NCI-H187 (cell line): ENCODE data around the gene POLR3H.

Experiments
- DNase-seq, 2 experiments: peaks; one replicate each; lab custom pipeline; 2025; lab: John Stamatoyannopoulos, UW

The POLR3H gene

DNA sequence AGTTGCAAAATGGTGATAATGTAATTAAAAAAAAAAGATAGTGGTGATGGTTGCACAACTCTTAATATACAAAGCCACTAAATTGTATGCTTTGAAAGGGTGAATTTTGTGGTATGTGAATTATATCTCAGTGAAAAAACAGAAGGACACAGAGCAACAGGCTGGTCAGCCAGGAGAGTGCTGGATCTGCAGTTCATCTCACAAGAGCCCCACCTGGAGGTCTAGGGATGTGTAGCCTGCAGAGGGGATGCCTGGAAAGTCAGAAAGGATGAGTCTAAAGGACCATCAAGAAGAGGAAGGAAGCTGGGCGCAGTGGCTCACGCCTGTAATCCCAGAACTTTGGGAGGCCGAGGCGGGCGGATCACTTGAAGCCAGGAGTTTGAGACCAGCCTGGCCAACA, 9.0 kb downstream of the POLR3H start:
- no peak for DNase-seq

DNA sequence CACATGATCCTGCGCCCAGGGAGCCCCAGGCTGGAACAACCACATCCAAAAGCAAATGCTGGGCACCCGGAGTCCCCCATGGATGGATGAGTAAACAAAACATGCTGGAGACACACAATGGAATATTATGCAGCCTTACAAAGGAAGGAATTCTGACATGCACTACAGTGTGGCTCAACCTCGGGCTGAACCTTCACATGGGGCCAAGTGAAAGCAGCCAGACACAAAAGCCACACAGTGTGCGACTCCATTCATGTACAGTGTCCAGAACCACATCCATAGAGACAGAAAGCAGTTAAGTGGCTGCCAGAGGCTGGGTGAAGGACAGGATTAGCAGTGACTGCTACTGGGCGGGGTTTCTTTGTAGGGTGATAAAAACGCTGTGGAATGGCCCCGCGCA, 10.1 kb downstream of the POLR3H start:
- no peak for DNase-seq

DNA sequence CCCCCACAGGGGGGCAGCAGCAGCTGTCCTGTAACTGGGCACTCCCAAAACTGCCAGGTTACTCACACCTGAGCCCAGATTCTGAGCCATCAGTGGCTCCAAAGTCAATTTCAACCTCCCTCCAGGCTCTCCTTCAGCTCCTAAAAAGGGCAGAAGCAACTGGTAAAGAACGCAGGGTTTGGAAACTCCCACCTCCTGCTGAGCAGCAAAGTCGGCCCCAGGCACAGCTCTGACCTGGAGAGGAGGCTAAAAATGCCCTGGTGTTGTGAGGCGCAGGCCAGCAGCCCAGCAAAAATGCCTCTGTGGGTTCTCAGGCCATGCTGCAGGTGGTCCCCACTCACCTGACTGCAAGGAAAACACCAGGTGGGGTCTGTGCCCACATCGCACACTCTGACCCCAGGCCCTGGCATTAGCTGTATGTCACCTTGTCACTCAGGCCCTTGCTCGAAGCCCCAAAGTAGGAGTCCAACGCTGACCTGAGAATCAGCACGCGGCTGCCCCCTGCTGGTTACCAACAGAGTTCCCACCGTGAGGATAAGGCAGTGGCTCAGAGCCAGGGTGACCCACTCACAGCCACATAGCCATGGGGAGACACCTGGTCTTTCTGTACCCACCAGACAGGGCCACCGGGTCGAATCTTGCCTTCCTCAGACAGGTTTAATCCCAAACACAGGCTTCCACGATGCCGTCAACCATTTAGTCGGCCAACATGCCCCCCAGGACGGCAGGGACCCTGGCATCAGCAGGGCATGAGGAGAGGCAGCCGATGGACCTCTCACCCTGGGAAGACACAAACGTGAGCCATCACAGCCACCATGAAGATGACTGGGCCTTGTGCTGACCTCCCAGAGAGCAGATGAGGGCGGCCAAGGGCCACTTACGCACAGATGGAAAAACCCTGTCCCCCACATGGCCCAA, 11.1 kb downstream of the POLR3H start:
- DNase-seq = no peak

DNA sequence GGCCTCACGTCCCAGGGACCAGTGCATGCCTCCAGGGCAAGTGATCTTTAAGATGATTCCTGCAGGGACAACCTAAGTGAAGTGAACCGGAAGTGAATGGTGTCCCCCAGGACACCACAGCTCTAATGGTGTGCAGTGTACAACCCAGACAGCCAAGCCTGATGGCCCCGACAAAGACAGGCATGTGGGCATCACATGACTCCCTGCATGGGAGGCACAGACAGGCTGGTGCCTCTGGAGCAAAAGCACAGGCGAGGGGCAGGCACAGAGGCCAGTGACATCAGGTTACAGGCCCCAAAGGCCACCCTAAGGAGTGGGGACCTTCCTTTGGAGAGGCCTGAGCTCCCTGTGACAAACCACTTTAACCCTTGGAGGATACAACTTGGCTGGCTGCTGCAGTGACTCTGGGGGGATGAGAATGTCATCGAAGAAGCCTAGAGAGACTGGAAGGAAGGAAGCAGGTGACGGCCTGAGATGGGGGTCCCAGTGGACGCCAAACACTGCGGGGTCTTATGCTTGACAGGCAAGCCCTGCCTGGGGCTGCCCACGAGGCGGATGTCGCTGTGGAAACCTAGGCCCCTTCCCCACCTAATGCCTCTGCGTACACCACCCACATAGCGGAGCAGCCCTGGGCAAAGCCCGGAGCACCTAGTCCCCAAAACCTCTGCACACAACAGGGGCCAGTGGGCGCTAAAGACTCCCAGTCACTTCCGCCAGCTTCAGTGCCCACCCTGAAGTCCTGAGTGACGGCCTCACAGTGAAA, 12.4 kb downstream of the POLR3H start:
- DNase-seq = no peak

DNA sequence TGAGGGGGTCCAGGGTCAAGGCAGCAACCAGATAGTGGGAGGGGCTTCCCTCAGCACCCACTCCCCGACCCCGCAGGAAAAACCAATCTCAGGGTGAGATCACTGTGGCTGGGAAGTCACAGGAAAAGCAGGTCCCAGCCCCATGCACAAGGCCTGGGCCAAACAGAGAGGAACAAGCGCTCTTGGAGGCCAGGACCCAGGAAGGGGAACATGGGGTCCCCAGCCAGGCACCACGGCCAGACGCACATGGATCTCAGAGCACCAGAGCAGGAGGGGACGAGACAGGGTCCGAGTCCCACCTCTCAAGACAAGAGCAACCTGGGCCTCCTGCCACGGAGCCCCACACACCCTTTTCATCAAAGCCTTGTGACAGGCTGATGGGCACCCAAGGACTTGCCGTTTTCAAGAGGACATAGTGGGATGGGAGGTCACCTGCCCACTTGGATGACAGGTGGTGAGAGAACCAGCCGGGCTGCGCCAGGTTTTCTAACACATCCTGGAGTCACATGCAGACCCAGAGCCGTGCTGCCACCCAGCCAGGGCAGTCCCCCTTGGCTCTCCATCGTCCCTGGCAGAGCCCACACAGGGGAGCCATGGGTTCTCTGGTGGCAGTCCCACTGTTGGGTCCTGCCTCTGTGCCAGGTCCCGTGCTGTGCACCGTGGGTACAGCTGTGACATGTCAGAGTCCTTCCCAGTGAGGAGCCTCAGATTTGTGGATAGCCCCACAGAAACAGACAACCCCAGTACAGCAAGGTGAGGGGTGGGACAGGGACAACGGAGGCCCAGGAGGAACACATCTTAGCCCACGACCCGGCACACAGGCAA, 13.2 kb downstream of the POLR3H start:
- no peak for DNase-seq

DNA sequence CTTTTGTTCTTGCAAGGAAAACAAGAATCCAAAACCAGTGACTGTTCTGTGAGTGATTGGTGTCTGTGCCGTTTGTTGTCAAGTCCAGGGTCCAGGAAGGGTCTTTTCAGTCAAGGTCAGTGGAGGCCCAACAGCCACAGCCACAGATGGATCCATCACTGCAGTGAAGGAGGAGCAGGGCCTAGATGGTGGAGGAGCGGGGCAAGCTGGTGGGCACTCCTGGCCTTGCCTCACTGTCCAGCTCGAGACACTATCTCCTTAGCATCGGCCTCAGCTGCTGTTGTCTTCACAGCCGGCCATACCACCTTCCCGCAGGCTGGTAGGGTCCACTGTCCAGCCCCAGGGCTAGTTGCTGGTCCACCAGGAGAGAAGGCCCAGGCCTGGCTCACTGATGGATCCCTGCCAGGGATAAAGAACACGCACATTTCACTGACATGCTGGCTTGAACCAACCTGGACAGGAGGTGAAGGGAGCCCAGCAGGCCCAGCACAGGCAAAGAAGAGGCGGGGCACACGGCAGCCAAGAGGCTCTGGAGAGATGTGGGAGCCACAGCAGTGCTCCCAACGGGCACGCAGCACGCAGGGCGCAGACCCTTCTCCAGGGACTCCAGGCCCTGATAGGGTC, 15.2 kb downstream of the POLR3H start:
- no peak for DNase-seq

DNA sequence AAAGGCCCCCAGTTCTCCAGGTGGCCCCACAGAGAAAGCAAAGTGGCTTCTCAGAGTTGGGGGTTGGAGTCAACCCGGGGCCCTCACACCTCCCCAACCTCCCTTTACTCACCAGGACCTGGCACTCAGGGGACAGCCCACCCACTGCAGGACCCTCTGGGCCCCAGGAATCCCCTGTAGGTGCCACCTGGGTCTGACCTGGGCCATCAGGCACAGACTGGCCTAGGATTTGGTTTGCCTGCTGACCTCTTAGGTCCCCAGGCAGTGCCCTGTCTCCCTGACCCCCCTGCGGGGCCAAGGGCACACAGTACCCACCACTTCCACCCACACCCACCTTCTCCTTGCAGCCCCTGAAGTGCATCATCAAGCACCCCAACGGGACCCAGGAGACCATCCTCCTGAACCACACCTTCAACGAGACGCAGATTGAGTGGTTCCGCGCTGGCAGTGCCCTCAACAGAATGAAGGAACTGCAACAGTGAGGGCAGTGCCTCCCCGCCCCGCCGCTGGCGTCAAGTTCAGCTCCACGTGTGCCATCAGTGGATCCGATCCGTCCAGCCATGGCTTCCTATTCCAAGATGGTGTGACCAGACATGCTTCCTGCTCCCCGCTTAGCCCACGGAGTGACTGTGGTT, 16.0 kb downstream of the POLR3H start:
- DNase-seq = no peak

DNA sequence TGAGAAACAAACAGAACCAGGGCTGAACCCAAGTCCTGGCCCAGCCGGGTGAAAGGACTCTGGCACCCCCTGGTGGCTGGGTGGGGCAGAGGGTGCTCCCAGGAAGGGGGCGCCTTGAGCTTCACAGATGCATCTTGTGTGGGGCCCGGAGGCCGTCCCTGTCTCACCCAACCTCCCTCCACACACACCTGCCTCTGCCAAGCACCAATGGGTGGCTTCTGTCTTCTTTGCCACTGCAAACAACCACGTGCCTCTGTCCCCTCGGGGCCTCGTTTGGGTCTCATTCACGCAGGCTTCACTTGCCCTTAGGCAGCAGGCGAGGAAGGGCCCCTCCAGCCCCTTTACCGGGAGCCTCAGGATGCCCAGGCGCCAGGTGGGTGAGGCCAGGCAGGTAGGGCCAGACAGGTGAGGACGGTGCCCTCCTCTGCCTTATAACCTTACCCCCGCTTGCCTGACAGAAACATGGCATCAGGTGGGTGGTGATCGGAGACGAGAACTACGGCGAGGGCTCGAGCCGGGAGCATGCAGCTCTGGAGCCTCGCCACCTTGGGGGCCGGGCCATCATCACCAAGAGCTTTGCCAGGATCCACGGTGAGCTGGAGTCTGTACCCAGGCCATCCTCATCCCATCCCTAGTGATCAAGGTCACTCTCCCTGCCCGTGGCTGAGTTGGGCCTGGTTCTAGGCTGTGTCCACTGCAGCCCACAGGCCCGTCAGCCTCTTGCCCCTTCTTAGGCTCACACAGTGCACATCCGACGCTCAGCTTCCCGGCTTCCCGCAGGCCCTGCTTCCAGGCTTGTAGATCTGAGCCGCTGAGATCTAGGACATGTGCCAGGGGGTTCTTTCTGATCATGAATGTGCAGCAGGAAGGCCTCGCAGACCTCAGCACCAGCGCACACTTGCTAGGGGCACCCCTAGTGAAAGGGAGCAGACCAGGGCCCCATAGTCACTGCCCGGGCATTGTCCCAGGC, 17.2 kb downstream of the POLR3H start:
- DNase-seq = no peak

DNA sequence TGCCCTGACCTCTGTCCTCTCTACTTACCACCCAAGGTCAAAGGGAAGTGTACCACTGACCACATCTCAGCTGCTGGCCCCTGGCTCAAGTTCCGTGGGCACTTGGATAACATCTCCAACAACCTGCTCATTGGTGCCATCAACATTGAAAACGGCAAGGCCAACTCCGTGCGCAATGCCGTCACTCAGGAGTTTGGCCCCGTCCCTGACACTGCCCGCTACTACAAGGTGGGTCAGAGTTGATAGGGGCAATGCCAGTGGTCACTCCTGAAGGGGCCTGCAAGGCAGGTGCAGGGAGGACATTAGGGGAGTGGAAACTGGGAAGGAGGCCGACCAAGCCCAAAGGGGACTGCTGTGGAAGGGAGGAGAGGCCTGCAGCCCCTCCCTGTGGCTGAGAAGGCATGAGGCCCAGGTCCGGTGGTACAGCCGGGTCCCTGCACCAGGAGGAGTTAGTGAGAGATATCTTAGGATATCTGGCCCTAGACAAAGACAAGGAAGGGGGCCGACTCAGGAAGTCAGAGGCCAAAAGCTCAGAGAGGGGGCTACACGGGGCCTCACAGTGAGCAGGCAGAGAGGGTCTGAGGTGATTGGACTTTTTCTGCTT, 17.9 kb downstream of the POLR3H start:
- no peak for DNase-seq

DNA sequence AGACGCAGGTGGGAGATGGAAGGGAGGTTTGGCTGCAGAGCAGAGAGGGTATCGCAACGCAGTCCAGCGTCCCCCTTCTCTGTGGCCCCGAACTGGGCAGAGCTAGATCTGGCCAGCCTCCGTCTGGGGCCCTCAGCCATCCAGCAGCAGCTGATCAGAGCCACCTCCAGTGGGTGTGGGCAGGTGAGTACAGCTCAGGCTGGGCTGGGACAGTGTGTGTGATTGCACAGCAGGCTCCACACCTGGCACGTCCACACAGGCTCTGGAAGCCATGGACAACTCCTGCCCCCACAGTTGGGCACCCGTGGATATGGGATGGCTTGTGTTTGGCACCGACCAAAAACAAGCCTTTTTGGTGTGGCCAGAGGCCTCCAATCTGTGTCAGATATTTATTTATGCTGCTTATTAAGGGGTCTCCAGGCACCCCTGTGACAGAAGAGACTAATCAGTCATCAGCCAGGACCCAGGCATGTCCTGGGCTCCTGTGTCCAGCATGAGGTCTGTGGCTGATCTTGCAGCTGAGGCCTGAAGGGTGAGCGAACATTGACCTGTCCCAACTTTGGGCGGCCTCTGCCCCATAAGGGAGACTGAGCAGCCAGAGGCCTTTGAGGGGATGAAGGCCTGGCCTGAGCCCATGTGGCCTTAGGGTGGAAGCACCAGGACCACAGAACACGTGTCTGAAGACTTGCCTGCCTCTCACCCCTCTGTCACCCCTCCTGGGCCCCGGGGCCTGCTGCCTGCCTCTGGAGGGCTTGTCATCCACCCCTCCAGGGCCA, 18.6 kb downstream of the POLR3H start:
- no peak for DNase-seq

DNA sequence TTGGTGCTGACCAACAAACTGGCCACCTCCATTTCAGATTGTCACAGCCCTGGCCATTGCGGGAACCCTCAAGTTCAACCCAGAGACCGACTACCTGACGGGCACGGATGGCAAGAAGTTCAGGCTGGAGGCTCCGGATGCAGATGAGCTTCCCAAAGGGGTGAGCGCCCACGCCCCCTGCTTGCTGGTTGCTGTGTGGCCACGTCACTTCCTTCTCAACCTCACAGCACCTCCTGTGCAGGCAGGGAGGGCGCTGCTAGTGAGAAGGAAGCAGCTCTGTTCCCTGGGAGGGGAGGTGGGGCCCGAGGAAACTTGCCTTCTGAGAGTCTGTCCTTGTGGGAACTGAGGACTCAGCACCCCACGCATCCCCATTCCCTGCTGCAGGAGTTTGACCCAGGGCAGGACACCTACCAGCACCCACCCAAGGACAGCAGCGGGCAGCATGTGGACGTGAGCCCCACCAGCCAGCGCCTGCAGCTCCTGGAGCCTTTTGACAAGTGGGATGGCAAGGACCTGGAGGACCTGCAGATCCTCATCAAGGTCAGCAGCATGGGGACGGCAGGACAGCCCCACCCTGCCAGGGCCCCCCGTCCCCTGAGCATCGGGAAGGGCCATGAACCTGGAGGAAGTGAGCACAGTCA, 19.3 kb downstream of the POLR3H start:
- DNase-seq = no peak

DNA sequence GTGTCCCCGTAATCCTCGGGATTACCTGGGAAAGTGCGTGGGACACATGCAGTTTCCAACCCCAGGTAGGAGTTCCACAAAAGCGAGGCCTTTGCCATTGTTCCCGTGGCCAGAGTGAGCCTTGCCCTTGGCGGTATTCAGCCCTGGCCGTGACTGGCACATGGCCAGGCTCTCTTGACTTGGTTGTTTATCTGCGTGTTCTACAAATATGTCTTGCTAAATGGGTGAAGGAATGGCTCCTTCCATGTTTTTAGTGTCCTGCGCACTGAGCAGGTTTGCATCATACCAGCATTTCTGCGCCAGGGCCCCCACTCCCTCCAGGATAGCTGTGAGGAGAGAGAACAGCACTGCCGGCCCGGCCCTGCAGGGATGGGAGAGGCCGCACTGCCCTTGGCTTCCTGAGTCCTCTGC, 20.0 kb downstream of the POLR3H start:
- DNase-seq = no peak

DNA sequence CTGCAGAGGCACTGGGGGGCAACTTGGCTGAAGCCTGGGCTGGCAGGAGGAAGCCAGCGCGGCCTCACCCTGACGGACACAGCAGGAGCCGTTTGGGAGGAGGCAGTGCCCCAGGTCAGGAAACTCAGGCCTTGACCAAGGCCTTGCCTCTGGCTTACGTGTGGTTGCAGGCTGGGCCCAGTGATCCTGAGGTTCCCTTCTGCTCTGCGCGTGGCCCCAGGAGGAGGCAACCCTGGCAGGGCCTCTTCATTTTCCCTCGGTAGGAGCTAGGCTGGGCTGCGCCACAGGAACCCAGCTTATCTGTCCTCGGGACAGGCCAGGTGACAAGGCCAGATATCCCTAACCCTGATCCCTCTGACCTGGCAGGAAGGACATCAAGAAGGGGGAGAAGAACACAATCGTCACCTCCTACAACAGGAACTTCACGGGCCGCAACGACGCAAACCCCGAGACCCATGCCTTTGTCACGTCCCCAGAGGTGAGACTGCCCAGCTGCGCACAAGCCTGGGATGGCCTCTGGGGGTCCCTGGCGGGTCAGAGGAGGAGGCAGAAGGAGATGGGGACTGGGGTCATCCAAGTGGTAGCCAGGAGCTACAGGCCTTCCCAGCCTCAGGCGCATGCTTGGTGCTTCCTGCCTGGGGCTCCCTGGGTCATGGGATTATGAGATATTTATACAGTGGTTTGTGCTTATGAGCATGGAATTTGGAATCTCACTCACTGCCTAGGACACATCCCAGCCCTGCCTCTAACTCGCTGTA, 20.6 kb downstream of the POLR3H start:
- no peak for DNase-seq

DNA sequence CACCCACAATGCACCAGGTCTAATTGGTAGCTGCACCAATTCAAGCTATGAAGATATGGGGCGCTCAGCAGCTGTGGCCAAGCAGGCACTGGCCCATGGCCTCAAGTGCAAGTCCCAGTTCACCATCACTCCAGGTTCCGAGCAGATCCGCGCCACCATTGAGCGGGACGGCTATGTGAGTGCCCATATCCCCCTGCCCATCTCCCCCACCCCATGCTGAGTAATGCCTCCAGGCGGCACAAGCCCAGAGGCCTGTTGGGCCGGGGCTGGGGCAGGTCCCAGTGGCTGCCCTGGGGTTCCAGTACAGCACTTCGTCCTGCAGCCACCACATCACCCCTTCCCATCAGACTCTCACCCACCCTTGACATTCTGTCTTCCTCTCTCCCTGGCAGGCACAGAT, 21.5 kb downstream of the POLR3H start:
- DNase-seq = no peak

DNA sequence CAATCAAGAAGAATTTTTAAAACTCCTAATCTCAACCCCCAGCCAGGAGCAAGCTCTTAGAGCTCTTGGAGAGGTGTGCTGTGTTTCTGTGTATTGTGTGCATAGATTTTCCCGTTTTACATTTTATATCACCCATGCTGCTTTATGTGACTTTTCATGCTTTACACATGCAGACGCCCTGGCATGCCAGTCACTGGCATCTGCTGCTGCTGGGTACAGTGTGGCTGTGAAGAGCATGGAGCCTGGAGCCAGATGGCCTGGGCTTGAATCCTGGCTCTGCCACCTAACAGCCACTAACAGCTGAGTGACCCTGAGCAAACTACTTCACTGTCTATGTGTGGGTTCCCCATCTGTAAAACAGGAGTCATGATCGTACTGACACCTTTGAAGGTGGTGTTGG, 23.1 kb downstream of the POLR3H start:
- DNase-seq = no peak

DNA sequence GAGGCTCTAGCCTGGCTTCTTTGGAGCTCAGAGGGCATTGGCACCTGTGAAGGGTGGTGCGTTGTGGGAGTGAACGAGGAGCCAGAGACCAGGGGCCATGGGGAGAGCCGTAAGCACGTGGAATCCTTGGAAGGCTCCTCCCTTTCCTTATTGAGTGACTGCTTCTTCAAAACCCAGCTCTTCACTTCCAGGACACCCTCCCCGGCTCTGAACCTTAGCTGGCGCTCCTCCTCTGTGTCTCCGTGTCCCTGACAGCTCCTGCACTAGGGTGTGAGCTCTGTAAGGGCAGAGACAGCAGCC, 26.3 kb downstream of the POLR3H start:
- DNase-seq = no peak

DNA sequence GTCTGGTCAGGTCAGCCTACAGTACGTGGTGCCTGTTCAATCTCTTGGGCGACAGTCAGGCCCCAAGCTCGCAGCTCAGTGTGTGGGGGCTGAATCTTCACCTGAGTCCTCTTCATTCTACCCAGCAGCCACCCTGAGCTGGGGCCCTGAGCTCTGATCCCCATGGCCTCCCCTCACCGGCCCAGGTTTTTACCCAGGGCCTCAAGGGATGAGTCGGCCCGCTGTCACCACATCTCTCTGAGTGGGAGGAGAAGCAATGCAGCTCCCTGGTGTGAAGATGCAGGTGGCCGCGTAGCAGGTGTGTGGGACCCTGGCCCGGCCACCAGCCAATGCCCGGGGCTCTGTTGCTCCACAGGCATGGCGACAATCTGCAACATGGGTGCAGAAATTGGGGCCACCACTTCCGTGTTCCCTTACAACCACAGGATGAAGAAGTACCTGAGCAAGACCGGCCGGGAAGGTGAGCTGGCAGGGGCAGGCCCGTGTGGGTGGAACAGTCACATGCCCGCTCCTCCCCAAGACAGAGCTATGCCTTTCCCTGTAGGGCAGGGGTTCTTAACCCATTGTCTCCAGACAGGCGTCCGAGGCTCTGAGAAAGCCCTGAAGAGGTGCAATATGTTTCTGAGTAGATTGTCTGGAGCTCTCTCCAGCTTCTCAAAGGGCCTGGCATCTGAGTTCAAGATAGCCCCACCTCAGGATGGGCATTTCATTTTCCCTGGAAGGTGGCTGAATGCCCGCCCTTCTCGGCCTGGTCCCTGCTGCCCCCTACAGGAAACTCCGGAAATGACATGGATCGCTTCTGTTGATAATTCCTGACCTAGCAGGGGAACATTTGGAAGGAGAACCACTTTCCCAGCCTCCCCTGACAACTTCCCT, 26.9 kb downstream of the POLR3H start:
- DNase-seq = no peak
